Esophagus muscularis mucosa (tissue), 4 donors: ENCODE results near the gene ZNF536. TPM values are rescaled to one million over a fixed set of nuclear protein-coding genes. Genes with fewer than 3 reads are reported as not detected.
A peak's percentile ranks its signal among the peaks of the same experiment; 100 is the strongest.

Source experiments
- DNase-seq: peaks from one replicate; pipeline ENCODE4 v3.0.0-alpha.2; 2017; ENCODE audit errors: extremely low spot score
- H3K27ac ChIP-seq, 4 donors: fragments of 200-600 bp; sonication (generic); replicated peaks in 1 of 4; 1 replicate in 3 of 4; 2 replicates in 1 of 4; pipeline ENCODE4 v1.5.1; 2016 to 2019; ENCODE audit warnings: mild to moderate bottlenecking in 1 of 4
- H3K27me3 ChIP-seq, 4 donors: fragments of 200-600 bp; sonication (generic); one replicate each; pipeline versions ENCODE4 v1.5.1 to v1.6.0; 2016 to 2019
- H3K36me3 ChIP-seq, 4 donors: fragments of 200-600 bp; sonication (generic); one replicate each; pipeline ENCODE4 v1.5.1; 2016 to 2019
- H3K4me1 ChIP-seq, 4 donors: fragments of 200-600 bp; sonication (generic); one replicate each; pipeline ENCODE4 v1.5.1; 2016 to 2019
- H3K4me3 ChIP-seq, 4 donors: fragments of 200-600 bp; sonication (generic); 1 replicate in 2 of 4; 2 replicates in 2 of 4; pipeline ENCODE4 v1.5.1; 2016 to 2019; ENCODE audit warnings: mild to moderate bottlenecking in 4 of 4, moderate library complexity in 1 of 4
- H3K9me3 ChIP-seq, 4 donors: fragments of 200-600 bp; sonication (generic); 1 replicate in 3 of 4; 2 replicates in 1 of 4; pipeline ENCODE4 v1.5.1; 2016 to 2019
- EP300 ChIP-seq: sonication (generic); formaldehyde crosslinking; IDR thresholded peaks from one replicate; pipeline ENCODE4 v1.6.1; 2017; ENCODE audit warnings: antibody characterized with exemption
- POLR2A ChIP-seq: fragments of 450-650 bp; IDR thresholded peaks from one replicate; pipeline ENCODE4 v1.6.1; 2017; ENCODE audit warnings: antibody characterized with exemption, moderate library complexity, mild to moderate bottlenecking, low read depth
- POLR2AphosphoS5 ChIP-seq, 2 donors: sonication (generic); formaldehyde crosslinking; IDR thresholded peaks; one replicate each; pipeline ENCODE4 v1.6.1; 2017; ENCODE audit warnings: antibody characterized with exemption in 2 of 2
- WGBS: methylation state at CpG from one replicate; pipeline ENCODE4 v1.1.5; 2018; 5-methylcytosine and 5-hydroxymethylcytosine counted together
- intact Hi-C: fragments of 100-400 bp; cut with DNase I; formaldehyde crosslinking; loops from one replicate; pipeline ENCODE4 v1.15.1; 2023
- total RNA-seq, 4 donors: library from RNA; depleted of rRNA; stranded (reverse); fragments of >200 nt; gene quantifications; one replicate each; pipeline versions ENCODE4 v1.1.0 to v1.2.1, GENCODE V29; 2016
- TF ChIP-seq, protein P1 (sequence below), 3 experiments: fragments of 200-600 bp in 2 of 3; fragments of 450-650 bp in 1 of 3; sonication (generic) in 2 of 3; IDR thresholded peaks; one replicate each; pipeline ENCODE4 v1.5.1; 2017 to 2019; ENCODE audit warnings: antibody characterized with exemption in 3 of 3, mild to moderate bottlenecking in 2 of 3, moderate library complexity in 1 of 3

Gene ZNF536
- total RNA-seq, 4 donors from 2014 or later: 2.5 to 7.3 (median 5.6) TPM

- DNase-seq: peak; percentile 75
- 79% methylated on average over 5 of the region's 5 CpGs for WGBS
These were observed 16.6 kb downstream of the ZNF536 start for GRCh38 chr19:30388819-30389218.

DNA sequence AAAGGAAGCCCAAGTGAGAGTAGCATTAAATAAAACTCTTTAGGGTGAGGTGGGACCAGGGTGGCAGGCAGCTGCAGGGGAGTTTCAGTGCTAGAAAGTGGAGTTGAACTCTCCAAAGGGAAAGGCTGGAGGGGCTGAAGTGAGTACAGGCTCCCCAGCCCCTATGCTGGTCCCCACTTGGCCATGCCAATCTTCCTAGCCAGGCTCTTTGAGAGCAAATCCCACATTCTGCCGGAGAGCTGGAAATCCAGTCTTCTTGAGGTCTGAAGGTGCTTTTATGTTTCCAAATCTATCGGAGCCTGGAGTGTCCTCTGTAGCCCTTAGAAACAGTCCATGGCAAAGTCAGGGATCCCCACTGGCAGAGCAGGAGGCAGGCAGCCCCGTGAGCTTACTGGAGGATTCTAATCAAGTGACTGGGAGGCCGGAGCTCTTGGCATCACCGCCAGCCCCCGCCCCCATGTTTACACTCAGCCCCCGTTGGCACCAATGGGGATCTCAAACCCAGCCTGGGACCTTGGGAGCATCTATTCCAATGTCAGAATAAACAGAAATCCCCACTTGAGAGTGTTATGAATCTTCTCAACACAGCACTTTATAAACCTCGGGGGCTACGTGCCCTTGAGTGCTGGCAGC is 18.3 kb downstream of the ZNF536 start:
- H3K27ac ChIP-seq: no peak overlapping the region
- H3K4me3 ChIP-seq: no peak overlapping the region
- no peaks in the 10 kb centered on the region for H3K9me3 ChIP-seq
- peak; percentile 78 for DNase-seq
- peaks cover 0 to 46% (median 0%) of the 10 kb centered on the region in 4 donors for H3K27me3 ChIP-seq
- no peaks in the 10 kb centered on the region for H3K36me3 ChIP-seq
- WGBS: 66% methylated on average over 5 of the region's 9 CpGs
- intact Hi-C loops: no loop called here
- peaks cover 0 to 3% (median 0%) of the 10 kb centered on the region in 4 donors for H3K4me1 ChIP-seq
- TF ChIP-seq, protein P1, sequence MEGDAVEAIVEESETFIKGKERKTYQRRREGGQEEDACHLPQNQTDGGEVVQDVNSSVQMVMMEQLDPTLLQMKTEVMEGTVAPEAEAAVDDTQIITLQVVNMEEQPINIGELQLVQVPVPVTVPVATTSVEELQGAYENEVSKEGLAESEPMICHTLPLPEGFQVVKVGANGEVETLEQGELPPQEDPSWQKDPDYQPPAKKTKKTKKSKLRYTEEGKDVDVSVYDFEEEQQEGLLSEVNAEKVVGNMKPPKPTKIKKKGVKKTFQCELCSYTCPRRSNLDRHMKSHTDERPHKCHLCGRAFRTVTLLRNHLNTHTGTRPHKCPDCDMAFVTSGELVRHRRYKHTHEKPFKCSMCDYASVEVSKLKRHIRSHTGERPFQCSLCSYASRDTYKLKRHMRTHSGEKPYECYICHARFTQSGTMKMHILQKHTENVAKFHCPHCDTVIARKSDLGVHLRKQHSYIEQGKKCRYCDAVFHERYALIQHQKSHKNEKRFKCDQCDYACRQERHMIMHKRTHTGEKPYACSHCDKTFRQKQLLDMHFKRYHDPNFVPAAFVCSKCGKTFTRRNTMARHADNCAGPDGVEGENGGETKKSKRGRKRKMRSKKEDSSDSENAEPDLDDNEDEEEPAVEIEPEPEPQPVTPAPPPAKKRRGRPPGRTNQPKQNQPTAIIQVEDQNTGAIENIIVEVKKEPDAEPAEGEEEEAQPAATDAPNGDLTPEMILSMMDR (IDR thresholded peaks at IDR 0.05): no peak
- no peak for TF ChIP-seq POLR2AphosphoS5 (IDR thresholded peaks at IDR 0.05)
- TF ChIP-seq EP300: no peak
- TF ChIP-seq POLR2A: no peak

More at GRCh38 chr19:30388819-30389218, 16.6 kb downstream of the ZNF536 start:
- Histone ChIP-seq H3K36me3 (no peaks in the 10 kb centered on the region), H3K27ac (no peak overlapping the region), H3K9me3 (no peaks in the 10 kb centered on the region), H3K27me3 (peaks cover 0 to 47% (median 0%) of the 10 kb centered on the region in 4 donors), H3K4me1 (peaks cover 0 to 3% (median 0%) of the 10 kb centered on the region in 4 donors), H3K4me3 (no peak overlapping the region)
- TF ChIP-seq, protein P1 (IDR thresholded peaks at IDR 0.05): no peak
- no peak for TF ChIP-seq EP300
- no peak for TF ChIP-seq POLR2A
- no peak for TF ChIP-seq POLR2AphosphoS5 (IDR thresholded peaks at IDR 0.05)
- intact Hi-C loops: no loop called here

DNA sequence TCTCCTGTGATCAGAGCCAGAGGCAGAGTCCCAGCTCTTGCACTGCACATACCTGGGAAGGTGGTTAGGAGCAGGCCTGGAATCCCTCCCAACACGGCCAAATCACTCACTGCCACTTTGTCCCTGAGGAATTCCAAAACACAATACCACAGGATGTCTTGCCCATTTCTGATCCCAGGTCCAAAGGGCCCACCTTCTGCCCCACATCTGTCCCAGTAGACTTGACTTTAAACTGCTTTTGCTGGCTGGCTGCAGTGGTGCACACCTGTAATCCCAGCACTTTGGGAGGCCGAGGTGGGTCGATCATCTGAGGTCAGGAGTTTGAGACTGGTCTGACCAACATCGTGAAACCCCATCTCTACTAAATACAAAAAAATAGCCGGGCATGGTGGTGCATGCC is 18.9 kb downstream of the ZNF536 start:
- no peaks in the 10 kb centered on the region for H3K36me3 ChIP-seq
- H3K4me3 ChIP-seq: no peak overlapping the region
- no peak for TF ChIP-seq EP300
- no peak for TF ChIP-seq POLR2A
- TF ChIP-seq, protein P1 (IDR thresholded peaks at IDR 0.05): no peak
- no peak for TF ChIP-seq POLR2AphosphoS5 (IDR thresholded peaks at IDR 0.05)
- 87% methylated on average over 5 of the region's 5 CpGs for WGBS
- no peaks in the 10 kb centered on the region for H3K9me3 ChIP-seq
- peak; percentile 87 for DNase-seq
- intact Hi-C loops: no loop called here
- H3K27me3 ChIP-seq: peaks cover 0 to 43% (median 0%) of the 10 kb centered on the region in 4 donors
- H3K4me1 ChIP-seq: peaks cover 0 to 3% (median 0%) of the 10 kb centered on the region in 4 donors
- no peak overlapping the region for H3K27ac ChIP-seq

DNA sequence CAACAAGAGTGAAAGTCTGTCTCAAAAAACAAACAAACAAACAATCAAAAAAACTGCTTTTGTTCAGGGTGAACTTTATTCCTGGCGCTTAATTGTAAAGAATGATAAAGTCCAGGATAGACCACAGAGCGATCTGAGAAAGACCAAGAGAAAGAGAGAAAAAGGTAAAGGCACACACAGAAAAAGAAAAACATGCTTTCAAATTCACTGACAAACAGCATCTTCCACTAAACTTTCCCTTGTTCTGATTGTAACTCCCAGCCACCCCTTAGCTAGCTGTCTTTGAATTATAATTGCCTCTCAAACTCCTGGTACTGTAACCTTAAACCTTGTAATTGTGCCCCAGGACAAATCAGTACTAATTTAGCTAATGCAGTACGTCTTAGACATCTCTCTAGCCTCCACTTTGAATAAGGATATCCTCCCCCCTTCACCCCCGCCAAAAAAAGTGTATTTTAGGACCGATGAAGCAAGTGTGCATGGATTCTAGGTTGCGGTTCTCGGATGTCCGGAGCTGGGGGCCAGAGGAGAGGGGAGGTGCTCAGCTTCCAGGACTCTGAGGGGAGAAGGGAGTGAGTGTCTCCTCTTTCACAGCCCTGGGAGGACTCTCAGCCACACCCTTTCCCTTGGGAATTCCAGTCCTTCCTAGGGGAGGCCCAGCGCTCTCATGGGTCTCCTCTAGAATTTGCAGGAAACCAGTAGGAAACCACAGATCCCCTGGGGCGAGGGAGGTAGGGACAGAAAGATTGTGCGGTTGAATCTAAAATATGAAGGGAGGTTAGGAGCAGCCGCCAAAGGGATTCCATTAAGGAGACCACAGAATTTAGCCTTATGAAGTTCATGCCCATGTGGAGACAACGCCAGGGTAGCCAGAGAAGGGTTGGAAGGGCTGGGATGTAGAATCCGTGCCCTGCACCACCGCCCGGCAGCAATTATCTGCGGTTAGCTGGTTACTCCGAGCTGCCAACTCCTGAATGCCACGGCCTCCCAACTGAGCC is 19.7 kb downstream of the ZNF536 start:
- WGBS: 53% methylated on average over 19 of the region's 19 CpGs
- intact Hi-C loops: no loop called here
- Histone ChIP-seq H3K27ac (no peak overlapping the region), H3K4me1 (peaks cover 0 to 3% (median 0%) of the 10 kb centered on the region in 4 donors), H3K9me3 (no peaks in the 10 kb centered on the region), H3K36me3 (no peaks in the 10 kb centered on the region), H3K27me3 (peaks cover 0 to 43% (median 0%) of the 10 kb centered on the region in 4 donors), H3K4me3 (no peak overlapping the region)
- DNase-seq: peak; percentile 77
- TF ChIP-seq POLR2AphosphoS5 (IDR thresholded peaks at IDR 0.05) (no peak), POLR2A (no peak), EP300 (no peak)
- TF ChIP-seq, protein P1 (IDR thresholded peaks at IDR 0.05): no peak
